GOT3 (cell line): ENCODE data around the gene FITM1.

Experiments used
- DNase-seq: peaks from one replicate; lab custom pipeline; 2025; ENCODE audit warnings: mixed read lengths; lab: John Stamatoyannopoulos, UW

FITM1 gene

DNA sequence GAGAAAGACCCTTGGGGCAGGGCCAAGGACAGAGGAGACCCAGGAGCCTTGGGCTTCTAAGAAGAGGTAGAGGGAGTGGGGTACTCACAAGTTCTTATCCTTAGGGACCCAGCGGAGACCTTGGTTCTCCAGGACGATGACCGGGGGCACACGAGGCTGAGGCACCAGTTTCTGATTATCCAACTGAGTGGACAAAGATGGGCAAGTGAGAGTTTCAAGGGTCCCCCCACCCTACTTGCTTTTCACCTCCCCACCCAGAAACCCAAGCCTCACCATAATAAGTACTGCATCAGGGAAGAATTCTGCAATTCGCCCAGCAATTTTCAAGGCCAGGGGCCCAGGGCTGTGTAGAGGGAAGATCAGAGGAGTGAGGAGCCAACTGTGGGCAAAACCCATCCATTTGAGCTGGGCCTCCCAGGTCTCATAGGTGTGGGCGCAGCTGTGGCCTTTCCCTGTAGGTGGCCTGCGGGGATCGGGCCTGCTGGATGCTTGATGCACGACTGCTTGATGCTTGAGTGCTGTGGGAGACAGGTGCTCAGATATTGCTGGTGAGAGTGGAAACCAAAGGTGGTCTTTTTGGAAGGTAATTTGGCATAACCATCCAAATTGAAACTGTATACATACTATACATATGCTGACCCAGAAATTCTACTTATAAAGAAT lies 8.9 kb downstream of the FITM1 start:
- no peak for DNase-seq

DNA sequence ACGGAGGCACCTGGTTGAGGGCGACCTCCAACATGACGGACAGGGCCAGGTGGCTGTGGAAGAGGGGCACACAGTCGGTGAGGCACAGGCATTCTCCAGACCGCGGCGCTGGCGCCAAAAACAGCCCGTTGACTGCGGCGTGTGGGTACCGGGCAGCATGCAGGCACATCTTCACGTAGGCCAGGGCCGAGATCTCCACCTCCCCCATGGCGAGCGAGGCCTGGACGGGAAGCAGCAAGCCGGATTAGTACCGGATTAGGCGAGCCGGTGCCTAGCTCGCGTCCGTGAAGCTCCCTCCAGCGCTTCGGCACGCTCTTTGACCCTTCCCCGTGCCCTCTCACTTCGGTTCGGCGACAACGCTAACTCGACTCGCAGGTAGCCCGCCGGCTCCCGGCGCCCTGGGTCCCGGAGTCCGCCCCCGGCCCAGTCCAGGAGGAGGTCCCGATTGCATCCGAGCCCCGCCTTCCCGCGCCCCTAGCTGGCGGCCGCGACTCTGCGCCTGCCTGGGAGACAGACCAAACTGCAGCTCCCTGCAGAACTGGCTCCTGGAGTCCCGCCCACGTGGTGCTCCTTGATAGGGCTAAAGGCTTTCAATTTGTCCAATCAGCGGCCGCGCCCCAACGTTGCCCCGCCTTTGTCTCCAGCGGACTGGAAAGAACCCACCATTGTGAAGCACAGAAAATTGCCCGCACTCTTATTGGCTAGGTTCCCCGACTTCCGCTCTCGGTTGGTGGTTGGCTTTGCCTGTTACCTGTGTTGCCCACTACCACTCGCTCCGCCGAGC lies 10.8 kb downstream of the FITM1 start, which contains the start of gene EMC9:
Gene EMC9, minus strand, starts transcription at position 495 of the 784 bp plus-strand sequence. Its CDS starts 287 bp downstream, at position 208.
- peak; percentile 78 for DNase-seq

DNA sequence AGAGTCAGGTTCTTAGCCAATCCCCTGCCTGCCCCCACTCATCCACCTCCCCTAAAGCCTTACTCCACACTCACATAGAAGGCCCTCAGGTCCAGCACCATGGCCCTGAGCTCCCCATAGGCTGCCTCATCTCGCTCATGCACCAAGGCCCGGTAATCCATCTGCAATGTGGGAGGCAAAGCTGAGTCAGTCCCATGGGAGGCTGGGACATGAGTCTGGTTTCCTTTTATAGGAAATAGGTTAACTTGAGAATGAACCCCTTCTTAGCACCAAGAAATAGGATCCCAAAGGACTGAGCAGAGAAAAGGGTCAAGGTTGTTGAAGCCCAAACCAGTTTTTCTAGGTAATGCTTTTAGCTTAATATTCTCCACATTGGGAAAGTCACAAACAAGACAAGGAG lies 13.1 kb downstream of the FITM1 start:
- DNase-seq: no peak

DNA sequence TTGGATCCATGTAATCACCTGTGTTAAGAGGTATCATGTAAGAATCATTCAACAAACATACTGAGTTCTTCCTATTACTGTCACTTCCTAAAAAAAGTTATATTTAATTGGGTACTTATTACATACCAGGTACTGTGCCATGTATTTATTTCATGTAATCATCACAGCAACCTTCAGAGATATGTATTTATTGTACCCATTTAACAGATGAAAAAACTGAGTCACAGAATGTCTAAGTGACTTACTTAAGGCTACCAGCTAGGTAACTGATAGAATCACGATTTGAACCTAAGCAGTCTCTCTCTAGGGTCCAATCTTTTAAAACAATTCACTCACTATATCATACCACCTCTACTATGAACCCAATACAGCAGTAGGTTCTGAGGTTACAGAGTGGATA lies 14.0 kb downstream of the FITM1 start:
- no peak for DNase-seq

DNA sequence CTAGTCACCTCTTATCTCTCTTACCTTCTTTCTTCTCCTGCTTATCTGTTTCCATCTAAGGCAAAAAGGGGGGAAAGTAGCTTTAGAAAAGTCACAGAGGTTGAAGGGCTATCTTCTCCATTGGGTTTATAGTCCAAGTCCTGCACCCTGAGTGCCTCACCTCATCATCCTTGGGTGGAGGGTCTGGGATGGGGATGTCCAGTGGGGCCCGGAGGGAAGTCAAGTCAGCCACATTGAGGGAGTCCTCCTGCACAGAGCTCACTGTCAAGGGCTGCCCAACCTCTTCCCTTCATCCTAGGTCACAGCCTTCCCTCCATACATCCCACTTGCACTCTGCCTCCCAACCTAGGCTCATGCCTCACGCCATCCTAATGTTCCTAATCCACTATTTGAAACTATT lies 14.8 kb downstream of the FITM1 start:
- no peak for DNase-seq

DNA sequence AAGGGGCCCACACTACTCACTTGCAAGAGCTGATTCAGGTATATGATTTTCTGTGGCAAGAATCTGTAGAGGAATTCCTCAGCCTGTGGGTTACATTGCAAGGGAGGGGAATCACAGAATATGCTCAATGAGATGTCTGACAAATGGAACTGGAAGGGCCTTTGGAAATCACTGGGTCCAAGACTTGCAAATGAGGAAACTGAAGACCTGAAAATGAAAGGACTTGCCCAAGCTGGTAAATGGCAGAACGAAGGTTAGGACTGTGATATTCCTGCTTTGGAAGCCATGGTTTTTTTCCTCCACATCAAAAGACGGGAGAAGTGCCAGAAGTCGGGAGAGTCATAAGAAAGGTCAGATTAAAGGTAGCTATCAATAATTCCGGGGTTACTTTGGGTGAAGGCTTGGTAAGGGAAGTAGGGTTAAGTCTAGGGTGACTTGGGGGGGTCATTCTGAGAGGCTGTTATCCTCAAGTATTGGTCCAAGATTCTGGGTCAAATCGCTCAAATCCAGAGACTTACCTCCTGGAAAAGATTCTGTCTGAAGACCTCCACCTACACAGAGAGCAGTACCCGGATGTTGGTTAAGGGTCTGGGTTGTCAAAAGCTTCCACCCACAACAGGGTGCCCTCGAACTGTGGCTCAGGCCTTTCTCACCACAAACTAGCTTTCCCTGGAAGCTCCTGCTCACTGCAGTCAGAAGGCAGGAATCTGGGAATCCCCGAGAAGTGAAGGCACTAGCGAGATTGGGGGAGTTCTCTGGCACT lies 15.4 kb downstream of the FITM1 start:
- DNase-seq: no peak

DNA sequence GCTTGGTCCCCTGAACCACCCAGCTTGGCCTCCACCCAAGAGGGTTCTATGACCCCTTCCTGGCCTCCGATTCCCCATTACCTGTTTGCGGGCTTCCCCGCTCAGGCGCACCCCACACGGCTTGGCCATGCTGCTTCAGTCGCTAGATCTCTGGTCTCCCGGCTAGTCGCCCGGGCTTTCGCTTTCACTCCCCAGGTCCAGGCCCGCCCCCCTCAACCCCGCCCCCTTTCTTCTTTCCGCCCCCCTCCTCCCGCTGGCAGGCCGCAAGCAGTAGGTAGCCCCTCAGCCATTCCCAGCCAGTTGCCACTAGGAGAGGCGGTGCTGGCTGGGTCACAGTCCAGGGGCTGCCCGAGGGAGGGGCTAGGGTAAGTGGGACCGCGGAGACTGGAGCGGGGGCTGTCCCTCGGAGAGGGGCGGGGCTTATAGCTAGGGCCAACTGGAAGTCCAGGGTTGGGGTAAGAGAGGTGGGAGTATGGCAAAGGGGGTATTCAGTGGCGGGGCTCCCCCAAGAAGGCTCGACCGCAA lies 16.1 kb downstream of the FITM1 start, which contains the start of gene PSME2:
Gene PSME2, minus strand, starts transcription at position 158 of the 525 bp plus-strand sequence. Its CDS starts 29 bp downstream, at position 129.
- peak; percentile 77 for DNase-seq

DNA sequence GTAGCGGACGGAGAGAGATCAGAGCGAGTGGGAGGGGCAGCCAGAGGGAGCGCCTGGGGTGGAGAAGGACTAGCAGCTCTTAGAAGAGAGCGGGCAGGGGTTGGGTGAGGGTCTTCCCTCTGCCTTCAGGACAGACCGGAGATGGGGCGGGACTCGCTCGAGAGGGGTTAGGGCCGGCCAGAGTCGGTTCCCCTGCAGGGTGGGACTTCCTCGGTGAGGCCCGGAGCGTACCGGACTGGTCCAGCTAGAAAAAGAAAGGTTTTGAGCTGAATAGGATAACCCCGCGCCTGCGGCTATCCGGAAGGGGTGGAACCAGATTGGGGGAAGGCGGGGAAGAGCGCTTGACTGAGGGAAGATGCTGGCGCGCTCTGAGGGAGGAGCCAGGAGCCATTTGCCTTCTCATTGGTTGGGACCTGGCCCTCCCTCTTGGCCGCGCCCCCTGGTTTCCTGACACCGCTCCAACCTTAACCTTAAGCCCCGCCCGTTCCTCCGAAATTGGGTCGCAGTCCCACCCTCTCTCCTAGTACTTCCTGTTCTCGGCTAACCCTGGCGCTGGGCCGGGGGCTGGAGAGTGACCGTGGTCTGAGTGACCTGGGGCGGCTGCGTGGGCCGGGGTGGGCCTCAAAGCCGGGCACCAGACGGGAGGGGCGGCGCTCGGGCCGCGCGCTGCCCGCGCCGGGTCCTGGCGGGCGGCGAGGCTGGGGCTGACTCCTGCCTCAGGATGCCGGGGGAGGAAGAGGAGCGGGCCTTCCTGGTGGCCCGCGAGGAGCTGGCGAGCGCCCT lies 16.7 kb downstream of the FITM1 start, which contains the start of gene RNF31:
Gene RNF31, plus strand, starts transcription at position 521 of the 783 bp plus-strand sequence. Its CDS starts 201 bp downstream, at position 722.
- DNase-seq: peak; percentile 80

DNA sequence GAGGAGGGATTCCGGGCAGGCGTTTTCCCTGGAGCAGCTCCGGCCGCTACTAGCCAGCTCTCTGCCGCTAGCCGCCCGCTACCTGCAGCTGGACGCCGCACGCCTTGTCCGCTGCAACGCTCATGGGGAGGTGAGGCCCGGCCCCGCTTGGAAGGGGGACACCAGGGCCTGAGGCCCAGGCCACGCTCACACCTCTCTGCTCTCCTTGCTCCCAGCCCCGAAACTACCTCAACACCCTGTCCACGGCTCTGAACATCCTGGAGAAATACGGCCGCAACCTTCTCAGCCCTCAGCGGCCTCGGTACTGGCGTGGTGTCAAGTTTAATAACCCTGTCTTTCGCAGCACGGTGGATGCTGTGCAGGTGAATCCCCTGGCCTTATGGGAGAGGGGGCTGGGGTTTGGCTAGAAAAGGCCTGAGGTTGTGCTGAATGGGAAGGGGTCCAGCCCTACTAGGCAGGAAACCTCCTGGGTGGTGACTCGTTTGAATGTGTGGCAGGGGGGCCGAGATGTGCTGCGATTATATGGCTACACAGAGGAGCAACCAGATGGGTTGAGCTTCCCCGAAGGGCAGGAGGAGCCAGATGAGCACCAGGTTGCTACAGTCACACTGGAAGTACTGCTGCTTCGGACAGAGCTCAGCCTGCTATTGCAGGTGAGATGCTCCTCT lies 17.4 kb downstream of the FITM1 start:
- DNase-seq: no peak

DNA sequence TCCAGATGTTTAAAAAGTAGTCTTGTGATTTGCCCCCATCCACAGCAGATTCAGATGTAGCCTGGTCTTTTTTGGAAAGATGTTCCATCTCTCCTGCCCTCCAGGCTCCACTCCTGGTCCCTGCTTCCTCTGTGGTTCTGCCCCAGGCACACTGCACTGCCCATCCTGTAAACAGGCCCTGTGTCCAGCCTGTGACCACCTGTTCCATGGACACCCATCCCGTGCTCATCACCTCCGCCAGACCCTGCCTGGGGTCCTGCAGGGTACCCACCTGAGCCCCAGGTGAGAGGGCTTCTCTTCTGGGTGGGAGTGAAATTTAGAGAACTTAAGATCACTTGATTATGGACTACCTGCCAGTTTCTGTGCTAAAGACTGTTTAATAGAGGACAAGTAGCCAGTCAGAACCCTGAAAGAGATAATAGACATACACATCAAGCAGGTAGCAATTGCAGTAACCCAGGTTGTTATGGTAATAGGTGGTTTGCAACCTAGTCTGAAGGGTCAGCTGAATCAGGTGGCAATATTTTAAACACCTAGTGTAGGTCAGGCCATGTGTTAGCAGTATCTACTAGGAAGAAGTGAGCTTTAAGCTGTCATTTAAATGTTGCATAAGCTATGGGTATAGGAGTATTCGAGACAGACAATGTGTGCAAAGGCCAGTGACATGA lies 19.0 kb downstream of the FITM1 start:
- DNase-seq: no peak

DNA sequence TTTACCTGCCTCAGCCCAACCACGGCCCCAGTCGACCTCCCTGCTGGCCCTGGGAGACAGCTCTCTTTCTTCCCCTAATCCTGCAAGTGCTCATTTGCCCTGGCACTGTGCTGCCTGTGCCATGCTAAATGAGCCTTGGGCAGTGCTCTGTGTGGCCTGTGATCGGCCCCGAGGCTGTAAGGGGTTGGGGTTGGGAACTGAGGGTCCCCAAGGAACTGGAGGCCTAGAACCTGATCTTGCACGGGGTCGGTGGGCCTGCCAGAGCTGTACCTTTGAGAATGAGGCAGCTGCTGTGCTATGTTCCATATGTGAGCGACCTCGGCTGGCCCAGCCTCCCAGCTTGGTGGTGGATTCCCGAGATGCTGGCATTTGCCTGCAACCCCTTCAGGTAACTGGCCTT lies 19.6 kb downstream of the FITM1 start:
- DNase-seq: no peak

DNA sequence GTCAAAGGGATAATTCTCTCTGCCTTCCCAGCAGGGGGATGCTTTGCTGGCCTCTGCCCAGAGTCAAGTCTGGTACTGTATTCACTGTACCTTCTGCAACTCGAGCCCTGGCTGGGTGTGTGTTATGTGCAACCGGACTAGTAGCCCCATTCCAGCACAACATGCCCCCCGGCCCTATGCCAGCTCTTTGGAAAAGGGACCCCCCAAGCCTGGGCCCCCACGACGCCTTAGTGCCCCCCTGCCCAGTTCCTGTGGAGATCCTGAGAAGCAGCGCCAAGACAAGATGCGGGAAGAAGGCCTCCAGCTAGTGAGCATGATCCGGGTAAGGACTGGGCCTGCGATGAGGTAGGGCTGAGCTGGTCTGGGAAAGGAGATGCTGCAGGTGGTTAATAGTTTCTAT lies 20.1 kb downstream of the FITM1 start:
- DNase-seq: no peak

DNA sequence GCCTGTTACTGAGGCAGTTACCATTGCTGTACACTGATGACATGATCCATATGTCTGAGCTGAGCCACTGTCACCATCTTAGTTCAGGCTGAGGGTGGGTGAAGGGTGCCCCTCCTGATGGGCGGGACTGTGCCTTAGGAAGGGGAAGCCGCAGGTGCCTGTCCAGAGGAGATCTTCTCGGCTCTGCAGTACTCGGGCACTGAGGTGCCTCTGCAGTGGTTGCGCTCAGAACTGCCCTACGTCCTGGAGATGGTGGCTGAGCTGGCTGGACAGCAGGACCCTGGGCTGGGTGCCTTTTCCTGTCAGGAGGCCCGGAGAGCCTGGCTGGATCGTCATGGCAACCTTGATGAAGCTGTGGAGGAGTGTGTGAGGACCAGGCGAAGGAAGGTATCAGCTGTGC lies 20.5 kb downstream of the FITM1 start:
- no peak for DNase-seq

DNA sequence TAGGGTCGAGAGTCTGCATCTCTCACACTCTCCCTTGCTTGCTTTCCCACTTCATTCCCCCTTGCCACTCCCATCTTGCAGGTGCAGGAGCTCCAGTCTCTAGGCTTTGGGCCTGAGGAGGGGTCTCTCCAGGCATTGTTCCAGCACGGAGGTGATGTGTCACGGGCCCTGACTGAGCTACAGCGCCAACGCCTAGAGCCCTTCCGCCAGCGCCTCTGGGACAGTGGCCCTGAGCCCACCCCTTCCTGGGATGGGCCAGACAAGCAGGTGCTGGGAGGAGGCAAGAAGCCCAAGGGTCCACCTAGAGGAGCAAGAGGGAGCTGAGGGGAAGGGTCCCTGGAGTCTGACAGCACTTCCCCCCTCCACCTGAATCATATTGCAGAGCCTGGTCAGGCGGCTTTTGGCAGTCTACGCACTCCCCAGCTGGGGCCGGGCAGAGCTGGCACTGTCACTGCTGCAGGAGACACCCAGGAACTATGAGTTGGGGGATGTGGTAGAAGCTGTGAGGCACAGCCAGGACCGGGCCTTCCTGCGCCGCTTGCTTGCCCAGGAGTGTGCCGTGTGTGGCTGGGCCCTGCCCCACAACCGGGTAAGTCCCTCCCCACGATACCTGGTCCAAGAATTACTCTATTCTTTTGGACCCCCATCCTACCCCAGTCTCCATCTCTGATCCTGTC lies 21.1 kb downstream of the FITM1 start:
- DNase-seq: no peak

DNA sequence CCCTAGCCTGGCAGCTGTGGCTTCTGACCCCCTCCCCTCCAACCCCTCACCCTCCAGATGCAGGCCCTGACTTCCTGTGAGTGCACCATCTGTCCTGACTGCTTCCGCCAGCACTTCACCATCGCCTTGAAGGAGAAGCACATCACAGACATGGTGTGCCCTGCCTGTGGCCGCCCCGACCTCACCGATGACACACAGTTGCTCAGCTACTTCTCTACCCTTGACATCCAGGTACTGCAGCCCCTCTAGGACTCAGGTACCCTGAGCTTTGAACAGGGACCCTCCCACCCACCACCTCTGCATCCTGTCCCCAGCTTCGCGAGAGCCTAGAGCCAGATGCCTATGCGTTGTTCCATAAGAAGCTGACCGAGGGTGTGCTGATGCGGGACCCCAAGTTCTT lies 24.6 kb downstream of the FITM1 start:
- no peak for DNase-seq

DNA sequence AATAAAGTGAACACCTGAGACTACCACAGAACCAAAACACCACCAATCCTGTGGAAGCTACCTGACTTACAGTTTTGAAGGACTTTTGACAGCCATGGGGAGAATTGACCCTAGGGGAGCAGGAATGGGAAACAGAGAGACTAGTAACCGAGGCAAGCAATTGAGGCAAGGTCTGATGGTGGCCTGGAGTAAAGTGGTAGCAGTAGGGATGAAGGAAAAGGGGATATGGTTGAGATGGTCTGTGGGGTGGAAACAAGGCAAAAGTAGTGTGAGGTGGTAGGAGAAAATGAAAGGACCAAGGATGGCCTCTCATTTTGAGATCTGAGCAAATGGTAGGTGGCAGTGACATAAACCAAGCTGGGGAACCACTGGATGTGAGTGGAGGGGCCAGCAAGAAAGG lies 26.4 kb downstream of the FITM1 start:
- no peak for DNase-seq

DNA sequence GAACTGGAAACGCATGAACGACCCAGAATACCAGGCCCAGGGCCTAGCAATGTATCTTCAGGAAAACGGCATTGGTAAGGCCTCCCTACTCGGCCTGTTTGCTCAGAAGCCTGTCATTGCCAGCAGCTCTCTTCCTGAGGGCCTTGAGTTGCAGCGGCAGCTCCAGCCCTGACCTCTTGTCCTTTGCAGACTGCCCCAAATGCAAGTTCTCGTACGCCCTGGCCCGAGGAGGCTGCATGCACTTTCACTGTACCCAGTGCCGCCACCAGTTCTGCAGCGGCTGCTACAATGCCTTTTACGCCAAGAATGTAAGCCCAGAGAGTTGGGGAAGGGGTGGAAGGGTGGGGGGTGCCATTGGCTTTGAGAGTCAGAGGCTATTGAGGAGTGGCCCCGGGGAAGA lies 26.9 kb downstream of the FITM1 start:
- no peak for DNase-seq

DNA sequence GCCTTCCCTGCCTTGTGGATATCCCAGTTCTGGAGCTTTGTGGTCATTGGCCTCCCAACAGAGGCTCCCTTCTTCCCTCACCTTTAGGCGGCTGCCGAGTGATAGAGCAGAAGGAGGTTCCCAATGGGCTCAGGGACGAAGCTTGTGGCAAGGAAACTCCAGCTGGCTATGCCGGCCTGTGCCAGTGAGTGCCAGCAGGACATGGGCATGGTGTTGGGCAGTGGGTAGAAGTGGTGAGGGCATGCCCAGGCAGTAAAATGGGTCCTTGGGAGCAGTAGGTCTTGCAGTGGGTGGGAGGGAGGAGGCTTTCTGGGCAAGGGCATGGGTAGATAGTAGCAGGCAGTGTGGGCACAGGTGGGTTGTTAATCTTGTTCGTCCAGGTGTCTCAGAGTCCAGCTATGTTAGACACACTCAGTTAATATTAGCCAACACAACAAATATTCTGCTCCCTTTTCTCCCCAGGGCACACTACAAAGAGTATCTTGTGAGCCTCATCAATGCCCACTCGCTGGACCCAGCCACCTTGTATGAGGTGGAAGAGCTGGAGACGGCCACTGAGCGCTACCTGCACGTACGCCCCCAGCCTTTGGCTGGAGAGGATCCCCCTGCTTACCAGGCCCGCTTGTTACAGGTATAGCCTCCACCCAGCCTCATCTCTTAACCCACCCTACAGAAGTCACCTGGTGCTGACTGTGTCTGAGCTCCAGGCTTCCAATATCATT lies 29.5 kb downstream of the FITM1 start:
- no peak for DNase-seq

DNA sequence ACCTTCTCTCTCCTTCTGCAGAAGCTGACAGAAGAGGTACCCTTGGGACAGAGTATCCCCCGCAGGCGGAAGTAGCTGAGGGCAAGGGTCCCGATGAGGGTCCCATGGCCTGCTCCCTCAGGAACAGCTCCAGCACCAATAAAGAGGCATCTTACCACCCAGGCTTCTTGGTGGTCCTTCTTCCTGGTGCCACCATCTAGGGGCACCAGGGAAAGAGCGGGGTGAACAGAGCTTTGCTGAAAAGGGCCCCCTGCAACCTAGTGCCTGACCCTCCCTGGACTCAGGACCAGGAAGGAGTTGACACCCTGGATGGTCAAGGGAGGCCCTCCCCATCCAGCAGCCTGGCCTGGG lies 30.0 kb downstream of the FITM1 start:
- DNase-seq: no peak
